22Rv1 (cell line): ENCODE data around the gene KRT24.

Experiments
- CTCF ChIP-seq: fragments of 450-650 bp; IDR thresholded peaks from 2 replicates; pipeline ENCODE4 v1.5.1; 2017; ENCODE audit warnings: mild to moderate bottlenecking
- ZFX ChIP-seq: fragments of 450-650 bp; IDR thresholded peaks from 2 replicates; pipeline ENCODE4 v1.6.1; 2017; ENCODE audit warnings: antibody characterized with exemption, borderline replicate concordance

- TF ChIP-seq CTCF: no peak
- TF ChIP-seq ZFX: no peak
These were observed 47.5 kb upstream of the KRT24 start for GRCh38 chr17:40751065-40751464.
